ENCODE measurements around the gene SMAD7. TPM values are rescaled to one million over a fixed set of nuclear protein-coding genes. Genes with fewer than 3 reads are reported as not detected.

Gene SMAD7
- total RNA-seq, 2 donors from 2014 or later, result 21.2 to 21.6 TPM

DNA sequence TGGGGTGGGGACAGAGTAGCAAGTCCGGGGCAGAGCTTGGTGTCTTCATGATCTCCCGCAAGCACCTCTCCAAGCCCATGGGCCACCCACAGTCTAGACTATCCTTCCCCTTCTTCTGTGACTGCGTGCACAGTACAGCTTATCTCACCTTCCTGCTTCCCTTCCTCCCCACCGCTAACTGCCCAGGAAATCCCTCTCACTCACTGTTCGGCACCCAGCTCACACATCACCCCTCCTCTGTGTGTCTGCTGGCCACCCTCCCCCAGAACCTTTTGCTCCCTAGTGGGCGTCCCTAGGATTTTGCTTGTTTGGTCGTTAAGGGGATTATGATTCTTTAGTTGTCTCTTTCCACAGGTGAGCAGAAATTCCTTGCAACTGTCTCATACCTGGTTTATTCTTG is 31.5 kb upstream of the SMAD7 start:
- intact Hi-C loops (cut with DNase I), result no loop called here
- no peak overlapping the region for H3K9ac ChIP-seq (ENCODE audit: low read depth in 2 of 2, low read length in 2 of 2)
- H3K27ac ChIP-seq, result no peak overlapping the region
- H3K4me3 ChIP-seq, result no peak overlapping the region
- no peaks in the 10 kb centered on the region for H3K36me3 ChIP-seq
- H3K4me1 ChIP-seq, result no peaks in the 10 kb centered on the region
- TF ChIP-seq, protein P1, sequence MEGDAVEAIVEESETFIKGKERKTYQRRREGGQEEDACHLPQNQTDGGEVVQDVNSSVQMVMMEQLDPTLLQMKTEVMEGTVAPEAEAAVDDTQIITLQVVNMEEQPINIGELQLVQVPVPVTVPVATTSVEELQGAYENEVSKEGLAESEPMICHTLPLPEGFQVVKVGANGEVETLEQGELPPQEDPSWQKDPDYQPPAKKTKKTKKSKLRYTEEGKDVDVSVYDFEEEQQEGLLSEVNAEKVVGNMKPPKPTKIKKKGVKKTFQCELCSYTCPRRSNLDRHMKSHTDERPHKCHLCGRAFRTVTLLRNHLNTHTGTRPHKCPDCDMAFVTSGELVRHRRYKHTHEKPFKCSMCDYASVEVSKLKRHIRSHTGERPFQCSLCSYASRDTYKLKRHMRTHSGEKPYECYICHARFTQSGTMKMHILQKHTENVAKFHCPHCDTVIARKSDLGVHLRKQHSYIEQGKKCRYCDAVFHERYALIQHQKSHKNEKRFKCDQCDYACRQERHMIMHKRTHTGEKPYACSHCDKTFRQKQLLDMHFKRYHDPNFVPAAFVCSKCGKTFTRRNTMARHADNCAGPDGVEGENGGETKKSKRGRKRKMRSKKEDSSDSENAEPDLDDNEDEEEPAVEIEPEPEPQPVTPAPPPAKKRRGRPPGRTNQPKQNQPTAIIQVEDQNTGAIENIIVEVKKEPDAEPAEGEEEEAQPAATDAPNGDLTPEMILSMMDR (IDR thresholded peaks at IDR 0.05), result no peak
- H3K9me3 ChIP-seq, result no peaks in the 10 kb centered on the region
- no peak for DNase-seq
- no peaks in the 10 kb centered on the region for H3K27me3 ChIP-seq

DNA sequence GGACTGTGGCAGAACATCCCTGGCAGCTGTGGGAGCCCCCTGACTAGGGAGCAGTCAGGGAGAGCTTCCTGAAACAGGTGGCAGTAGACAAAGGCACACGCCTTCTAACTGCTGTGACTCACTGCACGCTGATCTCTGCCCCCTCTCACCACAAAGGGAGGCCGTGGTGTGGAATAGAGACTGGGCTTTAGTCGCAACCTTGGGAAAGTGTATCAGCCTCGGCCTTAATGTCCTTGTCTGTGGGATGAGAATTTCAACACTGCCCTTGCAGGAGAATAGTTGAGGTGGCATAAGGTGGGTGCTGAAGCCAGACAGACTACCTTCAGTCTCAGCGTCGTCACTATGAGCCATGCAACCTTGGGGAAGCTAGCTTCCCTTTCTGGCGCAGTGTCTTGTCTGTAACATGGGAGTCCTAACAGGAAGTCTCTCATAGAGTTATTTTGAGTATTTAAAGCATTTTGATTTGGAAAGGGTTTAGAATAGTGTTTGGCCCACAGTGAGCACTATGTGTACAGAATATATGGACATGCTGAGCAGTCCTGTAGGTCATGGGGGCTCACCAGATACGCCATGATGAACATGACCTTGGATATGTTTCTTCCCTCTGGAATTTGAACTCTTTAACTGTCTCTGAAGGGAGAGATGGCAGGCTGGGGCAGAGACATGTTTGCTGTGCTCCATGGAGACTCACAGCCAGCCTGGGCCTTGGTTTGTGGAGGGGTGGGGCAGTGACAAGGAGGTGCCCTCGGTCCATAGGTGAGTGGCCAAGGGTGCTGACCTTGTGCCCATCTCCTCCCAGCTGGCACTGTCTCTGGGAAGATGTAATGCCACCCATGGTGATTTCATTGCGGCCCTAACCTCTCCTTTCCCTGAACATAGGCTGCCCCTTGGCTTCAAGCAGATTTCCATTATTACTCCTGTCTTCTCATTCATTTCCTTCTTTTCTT is 29.5 kb upstream of the SMAD7 start:
- TF ChIP-seq, protein P1 (IDR thresholded peaks at IDR 0.05), result no peak
- H3K36me3 ChIP-seq, result no peaks in the 10 kb centered on the region
- no peak overlapping the region for H3K9ac ChIP-seq (ENCODE audit: low read depth in 2 of 2, low read length in 2 of 2)
- peak overlapping the region; percentile 50 for H3K27ac ChIP-seq
- no peaks in the 10 kb centered on the region for H3K4me1 ChIP-seq
- DNase-seq, result peak; percentile 36
- H3K27me3 ChIP-seq, result no peaks in the 10 kb centered on the region
- H3K9me3 ChIP-seq, result no peaks in the 10 kb centered on the region
- no peak overlapping the region for H3K4me3 ChIP-seq
- intact Hi-C loops (cut with DNase I), result no loop called here

GRCh38 chr18:48977914-48978313 is 27.1 kb upstream of the SMAD7 start:
- no peak for DNase-seq
- Histone ChIP-seq H3K4me1 (no peaks in the 10 kb centered on the region), H3K36me3 (no peaks in the 10 kb centered on the region), H3K27ac (no peak overlapping the region), H3K9ac (ENCODE audit: low read depth in 2 of 2, low read length in 2 of 2) (no peak overlapping the region), H3K27me3 (no peaks in the 10 kb centered on the region), H3K9me3 (no peaks in the 10 kb centered on the region), H3K4me3 (no peak overlapping the region)
- intact Hi-C loops (cut with DNase I), result no loop called here
- TF ChIP-seq, protein P1 (IDR thresholded peaks at IDR 0.05), result no peak

GRCh38 chr18:48975817-48976649 is 25.3 kb upstream of the SMAD7 start:
- H3K9ac ChIP-seq (ENCODE audit: low read depth in 2 of 2, low read length in 2 of 2), result peak overlapping the region; percentile 51 to 83
- H3K4me1 ChIP-seq, result no peaks in the 10 kb centered on the region
- no peaks in the 10 kb centered on the region for H3K9me3 ChIP-seq
- H3K4me3 ChIP-seq, result peak overlapping the region; percentile 46
- H3K36me3 ChIP-seq, result no peaks in the 10 kb centered on the region
- no peaks in the 10 kb centered on the region for H3K27me3 ChIP-seq
- intact Hi-C loops (cut with DNase I), result no loop called here
- TF ChIP-seq, protein P1 (IDR thresholded peaks at IDR 0.05), result no peak
- peak overlapping the region; percentile 18 for H3K27ac ChIP-seq
- DNase-seq, result peak; percentile 70

- Histone ChIP-seq H3K4me3 (peak overlapping the region; percentile 46), H3K27ac (peak overlapping the region; percentile 18), H3K36me3 (no peaks in the 10 kb centered on the region), H3K9me3 (no peaks in the 10 kb centered on the region), H3K27me3 (no peaks in the 10 kb centered on the region), H3K9ac (ENCODE audit: low read depth in 2 of 2, low read length in 2 of 2) (peak overlapping the region; percentile 71 to 75), H3K4me1 (no peaks in the 10 kb centered on the region)
- intact Hi-C loops (cut with DNase I), result no loop called here
- TF ChIP-seq, protein P1 (IDR thresholded peaks at IDR 0.05), result no peak
- no peak for DNase-seq
These were observed 24.5 kb upstream of the SMAD7 start for GRCh38 chr18:48975120-48975816.
